Right lung (tissue), 10 donors: ENCODE measurements around the gene AFG3L2. TPM values are rescaled to one million over a fixed set of nuclear protein-coding genes. Genes with fewer than 3 reads are reported as not detected.
"Not testable (repeated sequence)": the region's sequence is repeated elsewhere in the genome, so short reads cannot be mapped to it uniquely, and the experiment has no call there.

Experiments used
- DNase-seq, 2 donors: peaks; one replicate each; pipeline ENCODE4 v3.0.0-alpha.2; 2013
- long read RNA-seq, 8 donors: transcript quantifications; one replicate each; lab custom pipeline, GENCODE V29; 2026
- polyA plus RNA-seq, 5 donors: library from polyadenylated mRNA; unstranded; fragments of 120-200 nt; gene quantifications; one replicate each; pipeline versions ENCODE4 v1.2.1 to v1.2.3, GENCODE V29; 2013; ENCODE audit warnings: inconsistent platforms in 1 of 5, low replicate concordance in 1 of 5; ENCODE audit not compliant: insufficient read length in 5 of 5, insufficient read depth in 1 of 5

AFG3L2 gene
- 10 to 100 TPM; 37.3 to 44.4 (median 44.3) TPM for polyA plus RNA-seq
- long read RNA-seq, donor 1, transcript AFG3L2-201 (17 exons, 3,247 nt): major isoform, 7 of 15 reads
- long read RNA-seq, donor 1, partial matches to known transcripts: 8 of 15 reads
- long read RNA-seq, donor 1, other reads (novel, unspliced or antisense): 0 of 15 reads
- long read RNA-seq, donor 2, partial matches to known transcripts: 6 of 10 reads
- long read RNA-seq, donor 2, other reads (novel, unspliced or antisense): 0 of 10 reads
- long read RNA-seq, donor 3, transcript AFG3L2-201 (17 exons, 3,247 nt): major isoform, 5 of 13 reads
- long read RNA-seq, donor 3, partial matches to known transcripts: 8 of 13 reads
- long read RNA-seq, donor 3, other reads (novel, unspliced or antisense): 0 of 13 reads
- long read RNA-seq, donor 4, transcript AFG3L2-201 (17 exons, 3,247 nt): major isoform, 5 of 11 reads
- long read RNA-seq, donor 4, partial matches to known transcripts: 5 of 11 reads
- long read RNA-seq, donor 4, other reads (novel, unspliced or antisense): 0 of 11 reads
- long read RNA-seq, donor 5, partial matches to known transcripts: 16 of 18 reads
- long read RNA-seq, donor 5, other reads (novel, unspliced or antisense): 0 of 18 reads
- long read RNA-seq, donor 6, transcript AFG3L2-201 (17 exons, 3,247 nt): major isoform, 7 of 14 reads
- long read RNA-seq, donor 6, partial matches to known transcripts: 7 of 14 reads
- long read RNA-seq, donor 6, other reads (novel, unspliced or antisense): 0 of 14 reads
- long read RNA-seq, donor 7, transcript AFG3L2-201 (17 exons, 3,247 nt): major isoform, 7 of 40 reads
- long read RNA-seq, donor 7, partial matches to known transcripts: 31 of 40 reads
- long read RNA-seq, donor 7, other reads (novel, unspliced or antisense): 0 of 40 reads
- long read RNA-seq, donor 8, partial matches to known transcripts: 0 of 3 reads
- long read RNA-seq, donor 8, other reads (novel, unspliced or antisense): 0 of 3 reads

DNA sequence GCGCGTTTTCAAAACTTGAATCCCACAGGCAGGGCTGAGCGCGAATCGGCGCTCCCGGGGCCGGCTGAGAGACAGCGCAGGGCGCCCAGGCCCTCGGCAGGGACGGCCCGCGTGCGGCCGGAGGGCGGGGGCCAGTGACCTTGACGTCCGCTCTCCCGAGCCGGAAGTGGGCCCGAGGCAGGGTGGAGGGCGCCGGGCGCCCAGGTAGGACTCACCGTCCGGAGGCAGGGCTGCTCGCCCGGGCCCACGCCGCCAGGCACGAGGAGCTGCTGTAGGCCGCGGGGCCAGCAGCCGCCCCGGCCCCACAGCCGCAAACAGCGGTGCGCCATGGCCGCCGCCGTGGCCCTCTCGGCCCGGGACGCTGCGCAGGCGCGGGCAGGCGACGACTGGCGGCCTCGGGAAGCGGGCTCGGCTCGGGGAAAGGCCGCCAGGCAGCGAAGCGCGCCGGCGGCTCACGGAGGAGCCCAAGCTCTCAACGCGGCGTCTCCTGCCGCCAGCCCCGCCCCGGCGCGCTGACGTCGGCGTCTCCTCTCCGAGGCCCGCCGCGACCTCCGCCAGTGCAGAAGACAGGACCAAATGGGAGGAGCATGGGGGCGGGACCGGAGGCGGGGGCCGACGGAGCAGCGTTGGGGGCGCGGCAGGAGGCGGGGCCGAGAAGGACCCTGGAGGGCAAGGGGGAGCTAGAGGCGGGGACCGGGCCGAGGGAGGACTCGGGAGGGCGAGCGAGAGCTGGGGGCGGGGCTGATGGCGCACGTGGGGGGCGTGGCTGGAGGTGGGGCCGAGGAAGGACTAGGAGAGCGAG lies at the start of gene AFG3L2:
TSS of gene AFG3L2 (minus strand) at position 474 of the 802 bp plus-strand sequence. CDS start at position 329, 145 bp downstream.
- peak; percentile 99 for DNase-seq

DNA sequence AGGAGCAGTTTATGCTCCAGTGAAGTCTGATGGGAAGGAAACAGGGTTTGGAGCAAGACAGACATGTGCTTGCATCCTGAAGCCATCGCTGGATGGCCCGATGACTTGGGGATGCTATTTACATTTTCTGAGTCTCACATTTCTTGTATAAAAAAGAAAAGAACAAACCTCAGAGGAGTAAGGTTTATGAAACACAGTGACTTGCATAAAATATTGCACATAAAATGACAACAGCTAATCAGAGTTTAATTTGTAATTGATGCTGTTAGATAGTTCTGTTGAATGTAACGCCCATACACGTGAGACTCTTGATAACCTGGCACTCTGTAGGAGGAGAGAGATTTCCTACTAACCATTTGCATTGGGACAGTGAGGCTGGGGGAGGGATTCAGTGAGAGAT lies 47.2 kb upstream of the AFG3L2 start:
- DNase-seq: no peak

DNA sequence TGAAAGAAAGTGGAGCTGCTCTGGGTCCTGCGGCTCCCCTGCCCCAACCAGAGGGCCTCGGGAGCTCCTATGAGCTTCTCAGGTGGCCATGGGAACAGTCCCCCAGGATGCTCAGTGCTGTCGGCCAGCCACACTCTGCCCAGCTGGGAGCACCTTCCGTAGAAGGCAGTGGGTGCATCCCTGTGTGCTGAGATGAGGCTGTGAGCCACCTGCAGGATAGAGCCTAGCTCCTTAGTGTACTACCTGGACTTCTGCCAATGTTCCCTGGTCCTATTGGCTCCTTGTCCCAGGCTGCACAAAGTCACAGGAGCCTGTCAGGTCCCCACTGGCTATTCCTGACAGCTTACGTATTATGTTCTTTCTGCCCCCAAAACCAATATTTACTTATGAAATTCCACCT lies 46.8 kb upstream of the AFG3L2 start:
- no peak for DNase-seq

DNA sequence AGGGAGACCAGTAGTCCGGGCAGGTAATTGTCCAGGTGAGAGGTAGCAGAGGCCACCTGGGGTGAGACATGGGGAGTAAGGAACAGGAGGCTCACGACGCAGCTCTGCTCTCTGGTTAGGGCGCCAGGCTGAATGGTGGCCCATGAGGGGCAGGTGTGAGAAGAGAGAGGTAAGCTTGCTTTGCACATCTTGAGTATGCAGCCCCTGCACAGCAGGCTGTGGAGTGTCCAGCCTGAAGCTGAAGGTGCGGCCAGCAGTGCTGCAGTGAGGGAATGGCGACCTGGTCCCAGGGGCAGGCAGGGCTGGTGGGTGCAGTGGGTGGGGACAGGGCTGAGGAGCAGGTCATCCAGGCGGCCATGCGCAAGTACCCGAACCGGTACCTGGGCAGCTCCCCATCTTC lies 46.4 kb upstream of the AFG3L2 start:
- no peak for DNase-seq

DNA sequence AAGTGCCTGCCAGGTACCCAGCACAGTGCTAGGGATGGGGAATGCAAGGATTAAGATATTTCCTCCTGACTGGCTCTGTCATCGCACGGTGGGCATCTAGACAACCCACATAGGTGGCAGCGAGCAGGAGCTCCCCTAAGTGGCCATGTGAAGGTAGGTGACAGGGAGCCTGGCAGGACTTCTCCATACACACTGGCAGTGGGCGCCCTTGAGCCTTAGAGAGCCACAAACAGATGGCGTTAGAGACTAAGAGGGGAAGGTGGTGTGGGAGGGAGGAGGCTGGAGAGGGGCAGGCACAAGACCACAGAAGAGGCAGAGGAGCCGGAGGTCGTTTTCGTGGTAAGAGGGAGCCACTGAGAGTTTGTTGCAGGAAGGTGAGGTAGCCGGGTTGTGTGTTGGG lies 45.9 kb upstream of the AFG3L2 start:
- DNase-seq: no peak

DNA sequence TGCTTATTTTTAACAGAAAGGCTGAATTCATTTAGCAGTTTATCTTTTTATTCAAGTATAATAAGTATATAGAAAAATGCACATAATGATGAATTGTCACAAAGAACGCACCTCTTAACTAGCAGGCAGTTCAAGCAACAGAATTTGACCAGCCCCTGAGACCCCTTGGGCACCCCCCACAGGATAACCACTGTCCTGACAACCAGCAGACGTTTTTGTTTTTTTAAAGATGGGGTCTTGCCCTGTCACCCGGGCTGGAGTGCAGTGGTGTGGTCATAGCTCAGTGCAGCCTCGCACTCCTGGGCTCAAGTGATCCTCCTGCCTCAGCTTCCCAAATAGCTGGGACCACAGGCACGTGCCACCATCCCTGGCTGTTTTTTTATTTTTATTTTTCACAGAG lies 44.7 kb upstream of the AFG3L2 start:
- no peak for DNase-seq

DNA sequence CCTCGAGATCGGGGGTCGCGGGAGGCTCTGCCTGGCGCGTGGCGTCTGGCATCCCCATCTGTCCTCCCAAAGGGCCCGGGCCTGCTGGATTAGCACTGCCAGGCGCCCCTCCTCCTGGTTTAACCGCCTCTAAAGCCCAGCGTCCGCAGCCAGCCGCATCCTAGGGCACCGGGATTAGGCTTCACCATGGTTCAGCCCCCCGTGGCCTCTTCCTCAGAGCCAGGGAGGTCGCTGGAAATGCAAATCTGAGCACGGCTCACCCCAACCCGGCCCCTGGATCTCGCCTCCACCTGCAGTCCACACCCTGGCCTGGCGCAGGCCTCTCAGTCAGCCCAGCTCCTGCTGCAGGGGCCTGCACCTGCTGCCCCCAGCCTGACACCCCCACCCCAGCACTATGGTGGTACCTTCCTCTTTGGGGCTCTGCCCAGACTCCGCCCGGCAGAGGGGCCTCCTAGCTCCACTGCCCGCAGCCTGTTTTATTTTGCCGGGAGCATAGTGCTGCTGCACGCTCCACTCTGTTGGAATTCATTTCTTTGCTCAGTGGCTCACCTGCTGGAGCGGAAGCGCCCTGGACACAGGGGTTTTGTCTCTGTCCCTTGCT lies 43.9 kb upstream of the AFG3L2 start:
- DNase-seq: no peak

DNA sequence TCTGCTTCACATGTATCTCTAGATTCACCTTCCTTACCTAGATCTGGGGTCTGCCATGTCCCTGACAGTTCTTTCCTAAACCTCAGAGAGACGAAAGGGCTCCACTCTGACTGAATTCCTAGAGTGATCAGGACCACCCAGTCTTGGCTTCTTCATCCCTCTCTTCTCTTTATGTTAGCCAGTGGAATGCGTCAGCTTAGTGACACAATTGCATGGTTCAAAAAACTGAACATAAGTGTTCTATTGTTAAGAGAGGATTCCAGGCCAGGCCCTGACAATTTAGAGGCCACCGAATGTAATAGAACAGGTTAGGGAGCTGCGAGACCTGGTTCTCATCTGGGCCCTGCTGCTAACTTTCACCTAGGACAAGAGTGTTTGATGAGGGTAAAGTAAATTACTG lies 40.7 kb upstream of the AFG3L2 start:
- no peak for DNase-seq

DNA sequence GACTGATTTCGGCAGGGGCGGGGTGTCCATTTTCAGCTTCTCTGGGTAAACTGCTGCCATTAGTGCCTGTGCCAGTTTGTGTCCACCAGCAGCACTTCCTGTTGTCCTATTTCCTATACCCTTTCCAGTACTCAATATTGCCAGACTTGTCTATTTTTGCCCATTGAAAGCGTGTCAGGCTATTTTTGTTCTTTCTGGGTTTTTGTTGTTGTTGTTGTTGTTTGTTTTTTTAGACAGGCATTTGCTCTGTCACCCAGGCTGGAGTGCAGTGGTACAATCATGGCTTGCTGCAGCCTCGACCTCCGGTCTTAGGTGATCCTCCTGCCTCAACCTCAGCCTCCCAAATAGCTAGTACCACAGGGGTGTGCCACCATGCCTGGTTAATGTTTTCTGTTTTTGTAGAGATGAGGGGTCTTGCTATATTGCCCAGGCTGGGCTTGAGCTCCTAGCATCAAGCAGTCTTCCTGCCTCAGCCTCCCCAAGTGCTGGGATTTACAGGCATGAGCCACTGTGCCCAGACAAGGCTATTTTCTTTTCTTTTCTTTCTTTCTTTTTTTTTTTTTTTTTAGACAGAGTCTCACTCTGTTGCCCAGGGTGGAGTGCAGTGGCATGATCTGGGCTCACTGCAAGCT lies 39.2 kb upstream of the AFG3L2 start:
- DNase-seq: no peak

DNA sequence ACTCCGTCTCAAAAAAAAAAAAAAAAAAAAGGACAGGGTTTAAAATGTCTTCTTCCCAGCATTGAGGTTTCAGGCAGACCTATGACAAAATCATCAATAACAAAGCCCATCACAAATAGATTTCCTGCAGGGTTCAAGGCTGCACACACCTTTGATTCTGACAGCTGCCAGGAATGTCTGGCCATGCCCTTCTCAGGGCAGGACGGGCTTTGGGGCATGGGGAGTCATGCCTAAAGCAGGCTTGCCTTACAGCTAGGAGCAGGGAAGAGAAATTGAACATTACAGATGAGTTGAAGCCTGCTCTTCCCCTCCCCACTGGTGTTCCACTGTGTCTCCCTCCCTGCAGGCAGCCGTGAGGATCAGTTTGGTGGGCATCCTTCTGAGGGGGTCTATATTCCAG lies 34.4 kb upstream of the AFG3L2 start:
- no peak for DNase-seq

DNA sequence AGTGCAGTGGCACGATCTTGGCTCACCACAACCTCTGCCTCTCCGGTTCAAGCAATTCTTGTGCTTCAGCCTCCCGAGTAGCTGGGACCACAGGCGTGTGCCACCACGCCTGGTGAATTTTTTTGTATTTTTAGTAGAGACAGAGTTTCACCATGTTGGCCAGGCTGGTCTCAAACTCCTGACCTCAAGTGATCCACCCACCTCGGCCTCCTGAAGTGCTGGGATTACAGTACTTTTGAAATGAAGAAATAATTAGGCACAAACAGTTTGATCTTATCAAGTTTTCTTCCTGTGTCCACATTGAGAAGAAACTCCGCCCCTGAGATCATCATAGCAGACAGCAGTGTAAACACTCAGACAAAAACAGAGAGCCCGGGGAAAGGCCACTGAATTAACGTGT lies 33.7 kb upstream of the AFG3L2 start:
- not testable (repeated sequence) for DNase-seq

DNA sequence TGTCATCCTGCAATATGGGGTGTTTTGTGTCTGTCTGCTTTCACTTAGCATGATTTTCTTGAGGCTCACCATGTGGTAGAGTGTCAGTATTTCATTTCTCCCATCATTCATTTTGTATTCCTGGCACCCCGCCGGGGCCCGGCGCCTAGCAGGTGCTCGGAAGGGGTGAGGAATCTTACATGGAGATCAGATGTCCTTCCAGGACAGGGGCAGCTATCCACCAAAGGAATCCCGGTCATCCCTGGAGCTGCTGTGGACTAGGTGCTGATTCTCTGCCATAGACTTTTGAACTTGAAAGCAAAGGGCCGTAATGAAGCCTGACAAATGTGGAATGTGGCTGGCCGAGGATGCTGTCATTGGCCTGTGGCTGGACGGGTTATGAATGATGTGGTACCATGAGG lies 33.1 kb upstream of the AFG3L2 start:
- no peak for DNase-seq

DNA sequence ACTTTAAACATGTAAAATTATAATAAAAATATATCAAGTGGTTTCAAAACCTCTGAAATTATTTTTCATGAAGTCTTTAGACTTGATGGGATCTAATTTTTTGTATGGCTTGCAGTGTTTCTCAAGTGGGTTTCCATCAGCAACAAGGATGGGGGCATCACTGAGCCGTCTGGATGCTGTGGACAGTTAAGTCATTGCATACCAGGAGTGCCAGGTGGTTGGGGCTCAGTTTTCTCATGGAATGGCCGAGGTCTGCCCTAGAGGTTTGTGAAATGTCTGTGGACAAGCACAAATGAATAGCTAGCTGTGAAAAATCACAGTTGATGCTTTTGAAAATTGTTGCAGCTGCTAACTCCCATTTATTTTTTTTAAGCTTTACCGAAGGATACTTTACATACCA lies 32.4 kb upstream of the AFG3L2 start:
- DNase-seq: no peak

DNA sequence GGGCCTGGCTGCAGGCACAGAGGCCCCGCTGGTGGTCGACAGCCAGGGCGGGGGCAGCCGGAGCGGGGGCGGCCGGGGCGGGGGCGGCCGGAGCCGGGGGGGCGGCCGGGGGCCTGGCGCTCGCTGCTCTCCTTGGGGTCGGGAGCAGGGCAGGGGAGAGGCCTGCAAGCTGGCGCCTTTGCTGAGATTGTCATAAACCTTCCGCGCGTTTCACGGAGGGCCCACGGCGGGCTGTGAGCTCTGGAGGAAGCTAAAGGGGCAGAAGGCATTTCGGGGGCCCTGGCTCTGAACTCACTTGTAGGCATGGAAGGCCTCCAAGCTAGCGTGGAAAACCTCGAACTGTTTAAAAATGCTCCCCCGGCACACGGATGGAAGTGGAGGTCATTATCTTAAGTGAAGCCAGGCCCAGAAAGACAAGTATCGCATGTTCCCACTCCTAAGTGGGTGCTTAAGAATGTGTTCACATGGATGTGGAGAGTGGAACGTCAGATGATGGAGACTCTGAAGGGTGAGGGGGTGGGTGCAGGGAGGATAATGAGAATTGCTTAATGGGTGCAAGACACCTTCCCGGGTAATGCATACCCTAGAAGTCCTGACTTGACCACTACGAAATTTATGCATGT lies 31.3 kb upstream of the AFG3L2 start:
- peak; percentile 30 to 33 for DNase-seq

DNA sequence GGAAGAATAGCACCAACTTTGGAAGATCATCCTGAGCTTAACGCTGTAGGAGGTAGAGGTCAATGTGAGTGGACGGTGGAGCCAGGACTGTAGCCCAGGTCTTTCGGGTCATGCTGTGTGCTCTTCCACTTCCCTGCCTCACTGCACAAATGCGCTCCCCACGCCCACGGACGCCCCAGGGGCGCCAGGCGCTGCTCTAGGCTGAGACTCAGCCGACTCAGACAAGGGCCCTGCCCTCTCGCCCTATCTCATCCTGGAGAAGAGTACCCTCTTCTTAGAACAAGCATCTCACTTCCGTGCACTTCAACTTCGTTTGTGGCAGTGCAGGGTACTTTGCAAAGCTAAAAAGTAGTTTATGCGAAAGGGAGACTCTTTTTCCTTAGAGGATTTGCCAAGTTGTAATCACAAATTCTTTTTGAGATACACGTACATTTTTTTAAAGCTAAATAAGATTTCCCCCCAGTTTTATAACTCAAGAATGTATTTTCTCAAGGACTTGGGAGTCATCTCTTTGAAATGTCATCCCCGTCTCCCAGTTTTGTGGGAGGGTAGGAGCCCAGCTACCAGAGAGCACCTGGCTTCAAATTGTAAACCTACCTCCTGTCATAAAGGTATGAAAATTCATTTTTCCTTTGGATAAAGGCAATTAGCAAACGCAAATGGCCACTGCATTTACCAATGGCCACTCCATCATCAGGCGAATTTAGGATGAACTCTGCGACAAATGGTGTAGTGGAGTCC lies 29.5 kb upstream of the AFG3L2 start:
- DNase-seq: no peak

DNA sequence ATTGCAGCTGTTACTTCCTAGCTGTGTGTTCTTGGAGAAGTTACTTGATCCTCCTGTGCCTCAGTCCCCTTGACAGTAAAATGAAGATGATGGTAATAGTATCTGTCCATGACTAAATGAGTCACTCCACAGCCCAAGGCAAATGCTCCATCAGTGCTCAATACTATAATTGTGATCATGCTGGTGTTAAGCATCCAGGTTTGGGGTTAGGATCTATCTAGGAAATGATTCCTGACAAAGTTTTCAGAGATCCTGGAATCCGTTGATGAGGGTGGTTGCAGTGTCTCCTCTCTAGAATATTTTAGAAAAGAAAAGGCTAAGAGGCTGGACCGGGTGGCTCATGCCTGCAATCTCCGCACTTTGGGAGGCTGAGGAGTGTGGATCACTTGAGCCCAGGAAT lies 28.0 kb upstream of the AFG3L2 start:
- DNase-seq: no peak

DNA sequence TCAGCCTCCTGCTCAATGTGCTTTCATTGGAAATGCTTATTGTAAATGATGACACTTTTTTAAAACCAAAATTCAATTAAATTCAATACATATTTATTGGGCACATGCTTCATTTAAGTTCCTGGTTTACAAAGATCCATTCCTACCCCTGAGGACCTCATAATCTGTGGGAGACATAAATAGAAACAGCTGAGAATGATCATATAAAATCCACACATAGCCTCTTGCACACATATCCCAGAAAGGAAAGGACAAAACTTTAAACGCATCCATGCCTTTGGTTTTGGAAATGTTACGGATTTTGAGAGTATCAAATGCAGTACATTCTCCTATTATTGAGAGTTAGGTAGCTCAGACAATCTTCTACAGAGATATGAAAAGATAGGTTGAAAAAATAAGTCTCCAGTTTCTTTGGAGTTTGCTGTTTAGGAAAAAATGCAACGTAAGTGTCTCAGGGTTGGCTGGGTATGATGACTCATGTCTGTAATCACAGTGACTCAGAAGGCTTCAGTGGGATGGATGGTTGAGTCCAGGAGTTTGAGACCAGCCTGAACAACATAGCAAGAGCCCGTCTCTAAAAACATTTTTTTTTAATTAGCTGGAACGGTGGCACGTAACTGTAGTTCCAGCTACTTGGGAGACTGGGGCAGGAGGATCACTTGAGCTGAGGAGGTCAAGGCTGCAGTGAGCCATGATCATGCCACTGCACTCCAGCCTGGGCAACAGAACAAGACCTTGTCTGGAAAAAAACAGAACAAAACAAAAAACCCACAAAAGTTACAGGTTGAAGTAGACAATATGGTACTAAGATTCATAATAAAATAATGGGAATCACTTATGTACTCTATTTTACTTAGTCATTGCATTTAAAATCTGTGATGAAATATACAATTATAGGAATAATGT lies 26.8 kb upstream of the AFG3L2 start:
- DNase-seq: no peak

DNA sequence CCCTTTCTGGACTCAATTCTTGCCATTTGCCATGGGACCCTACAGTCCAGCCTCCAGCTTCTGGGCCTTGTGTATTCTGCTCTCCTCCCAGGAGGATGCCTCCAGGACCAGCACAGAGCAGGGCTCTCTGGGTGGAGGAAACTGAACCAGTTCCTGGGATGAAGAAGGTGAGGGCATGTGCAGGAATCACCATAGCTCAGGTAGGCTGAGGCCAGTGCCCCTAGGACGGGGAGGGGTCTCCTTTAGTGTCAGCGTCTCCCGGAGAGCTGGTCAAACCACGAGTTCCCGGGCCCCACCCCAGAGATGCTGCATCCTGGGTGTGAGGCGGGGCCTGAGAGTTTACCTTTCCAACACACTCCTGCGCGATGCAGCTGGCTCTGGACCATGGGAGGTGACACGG lies 24.9 kb upstream of the AFG3L2 start:
- no peak for DNase-seq

DNA sequence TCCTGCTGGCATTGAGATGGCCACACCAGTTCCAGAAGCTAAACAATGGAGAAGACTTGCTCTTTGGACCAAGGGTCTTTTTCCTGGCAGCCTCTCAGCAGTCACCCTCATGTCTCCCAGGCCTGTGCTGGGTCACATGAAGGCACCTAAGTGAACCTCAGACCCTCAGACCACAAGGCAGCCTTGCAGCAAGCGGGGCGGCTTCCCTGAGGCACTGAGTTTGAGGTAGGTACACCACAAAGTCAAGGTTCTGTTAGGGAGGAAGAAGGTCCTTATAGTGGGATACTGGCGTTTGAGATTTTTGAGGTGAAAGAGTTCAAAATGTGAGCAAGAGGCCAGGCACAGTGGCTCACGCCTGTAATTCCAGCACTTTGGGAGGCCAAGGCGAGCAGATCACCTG lies 22.2 kb upstream of the AFG3L2 start:
- DNase-seq: no peak
